ENCODE measurements around the gene TNNT2. TPM values are rescaled to one million over a fixed set of nuclear protein-coding genes. Genes with fewer than 3 reads are reported as not detected.

Gene TNNT2
- total and polyA plus RNA-seq, 2 of the 8 experiments (the other 6 are each of a cell fraction or from before 2014, with no cell fraction given), result 3.1 to 21.0 TPM

- TF ChIP-seq RAD21 (IDR thresholded peaks at IDR 0.05 in 1 of 2, conservative IDR thresholded peaks at IDR 0.05 in 1 of 2; ENCODE audit: low read depth in 2 of 2, low read length in 2 of 2) (no peak), CREB1 (IDR thresholded peaks at IDR 0.05) (no peak), PHF8 (conservative IDR thresholded peaks at IDR 0.05; ENCODE audit: low read depth, low read length) (no peak), CBX8 (IDR thresholded peaks at IDR 0.05; ENCODE audit: borderline replicate concordance, low read depth, low read length) (no peak), NRF1 (IDR thresholded peaks at IDR 0.05; ENCODE audit: low read depth, low read length) (no peak)
These were observed 33.8 kb upstream of the TNNT2 start (continued) for GRCh38 chr1:201411292-201411691.

All from H1 (cell line).